IMR-90 (cell line): ENCODE results near the gene KATNB1.
A peak's percentile ranks its signal among the peaks of the same experiment; 100 is the strongest.

ENCODE experiments used
- CTCF ChIP-seq: conservative IDR thresholded peaks from 2 replicates; pipeline ENCODE4 v1.5.1; 2012; ENCODE audit warnings: mild to moderate bottlenecking, low read depth, low read length, improper control_type of control experiment
- MXI1 ChIP-seq: IDR thresholded peaks from 2 replicates; pipeline ENCODE4 v1.6.1; 2012; ENCODE audit warnings: low read depth, mild to moderate bottlenecking, low read length, moderate library complexity, borderline replicate concordance
- POLR2A ChIP-seq: IDR thresholded peaks from 2 replicates; pipeline ENCODE4 v1.6.1; 2012; ENCODE audit warnings: mild to moderate bottlenecking, low read depth, low read length

GRCh38 chr16:57757326-57757786, 21.8 kb downstream of the KATNB1 start:
- peak; percentile 97 for TF ChIP-seq CTCF
- TF ChIP-seq POLR2A, result no peak; the same call in 1 of the 2 replicates
- 0 out of 2 replicates have a peak, but pooled peaks have one; percentile 51 for TF ChIP-seq MXI1
